ENCODE data around the gene SFI1. TPM values are rescaled to one million over a fixed set of nuclear protein-coding genes. Genes with fewer than 3 reads are reported as not detected.
"Not testable (repeated sequence)": the region's sequence is repeated elsewhere in the genome, so short reads cannot be mapped to it uniquely, and the experiment has no call there.

The SFI1 gene
- polyA plus RNA-seq, 1 donor (not counting 4 experiments of a cell fraction or from before 2014, with no cell fraction given), result 10.7 TPM

- Histone ChIP-seq H3K36me3 (ENCODE audit: control insufficient read depth in 2 of 2, extremely low read depth in 1 of 2, insufficient read depth in 2 of 2, low read length in 2 of 2) (peaks cover 2 to 8% of the 10 kb centered on the region in 2 experiments), H3K4me2 (ENCODE audit: control insufficient read depth, extremely low read depth, insufficient read depth, low read depth, low read length) (no peak overlapping the region)
These were observed 12.9 kb downstream of the SFI1 start for GRCh38 chr22:31509061-31509762.

GRCh38 chr22:31520051-31520450 lies 23.7 kb downstream of the SFI1 start:
- Histone ChIP-seq H3K9me1 (ENCODE audit: control insufficient read depth, extremely low read depth, insufficient read depth, low read length) (no peaks in the 10 kb centered on the region), H3K79me2 (ENCODE audit: control insufficient read depth, insufficient read depth, low read length) (no peaks in the 10 kb centered on the region), H3K4me1 (ENCODE audit: control insufficient read depth, extremely low read depth, insufficient read depth, low read length) (no peaks in the 10 kb centered on the region), H2AFZ (ENCODE audit: control insufficient read depth, low read length) (no peak overlapping the region), H4K20me1 (ENCODE audit: control insufficient read depth, extremely low read depth, insufficient read depth, low read length) (no peaks in the 10 kb centered on the region), H3K9me3 (ENCODE audit: control insufficient read depth, low read depth, low read length) (no peaks in the 10 kb centered on the region), H3K9ac (ENCODE audit: control insufficient read depth, extremely low read depth, insufficient read depth, low read length) (no peak overlapping the region), H3K27me3 (ENCODE audit: control insufficient read depth, extremely low read depth, insufficient read depth, low read length) (no peaks in the 10 kb centered on the region), H3K4me3 (ENCODE audit: control insufficient read depth in 2 of 3, extremely low read depth in 1 of 3, insufficient read depth in 2 of 3, low read depth in 1 of 3, low read length in 3 of 3) (no peak overlapping the region), H3K36me3 (ENCODE audit: control insufficient read depth in 2 of 2, extremely low read depth in 1 of 2, insufficient read depth in 2 of 2, low read length in 2 of 2) (no peaks in the 10 kb centered on the region), H3K27ac (ENCODE audit: control insufficient read depth, insufficient read depth, low read length) (no peak overlapping the region), H3K4me2 (ENCODE audit: control insufficient read depth, extremely low read depth, insufficient read depth, low read depth, low read length) (no peak overlapping the region)
- FAIRE-seq (no peak), DNase-seq (ENCODE audit: low read depth, low spot score) (no peak)
- dilution Hi-C loops (cut with MboI; ENCODE audit: extremely low pct_ligation_motif_present, low sequenced_read_pairs), result no loop called here
- TF ChIP-seq CTCF (optimal IDR thresholded peaks at IDR 0.05 in 1 of 3, IDR thresholded peaks at IDR 0.05 in 1 of 3, conservative IDR thresholded peaks at IDR 0.05 in 1 of 3; ENCODE audit: extremely low read depth in 1 of 3, insufficient read depth in 2 of 3, low read length in 3 of 3) (no peak), EZH2 (IDR thresholded peaks at IDR 0.05; ENCODE audit: low read length) (no peak)

More at GRCh38 chr22:31509061-31509762, 12.9 kb downstream of the SFI1 start:
- Histone ChIP-seq H2AFZ (ENCODE audit: control insufficient read depth, low read length) (no peak overlapping the region), H3K27me3 (ENCODE audit: control insufficient read depth, extremely low read depth, insufficient read depth, low read length) (no peaks in the 10 kb centered on the region), H3K9me3 (ENCODE audit: control insufficient read depth, low read depth, low read length) (no peaks in the 10 kb centered on the region), H3K4me1 (ENCODE audit: control insufficient read depth, extremely low read depth, insufficient read depth, low read length) (no peaks in the 10 kb centered on the region), H3K9ac (ENCODE audit: control insufficient read depth, extremely low read depth, insufficient read depth, low read length) (no peak overlapping the region), H3K9me1 (ENCODE audit: control insufficient read depth, extremely low read depth, insufficient read depth, low read length) (peaks cover 2% of the 10 kb centered on the region), H3K4me3 (ENCODE audit: control insufficient read depth in 2 of 3, extremely low read depth in 1 of 3, insufficient read depth in 2 of 3, low read depth in 1 of 3, low read length in 3 of 3) (no peak overlapping the region), H3K27ac (ENCODE audit: control insufficient read depth, insufficient read depth, low read length) (no peak overlapping the region), H4K20me1 (ENCODE audit: control insufficient read depth, extremely low read depth, insufficient read depth, low read length) (no peaks in the 10 kb centered on the region), H3K79me2 (ENCODE audit: control insufficient read depth, insufficient read depth, low read length) (no peaks in the 10 kb centered on the region)
- no peak for DNase-seq (ENCODE audit: low read depth, low spot score)
- TF ChIP-seq CTCF (optimal IDR thresholded peaks at IDR 0.05 in 1 of 3, IDR thresholded peaks at IDR 0.05 in 1 of 3, conservative IDR thresholded peaks at IDR 0.05 in 1 of 3; ENCODE audit: extremely low read depth in 1 of 3, insufficient read depth in 2 of 3, low read length in 3 of 3) (no peak), EZH2 (IDR thresholded peaks at IDR 0.05; ENCODE audit: low read length) (no peak)
- dilution Hi-C loops (cut with MboI; ENCODE audit: extremely low pct_ligation_motif_present, low sequenced_read_pairs), result no loop called here
- no peak for FAIRE-seq

- dilution Hi-C loops (cut with MboI; ENCODE audit: extremely low pct_ligation_motif_present, low sequenced_read_pairs), result not testable (repeated sequence)
These were observed 27.8 kb downstream of the SFI1 start for GRCh38 chr22:31524132-31524531.

More at GRCh38 chr22:31524132-31524531, 27.8 kb downstream of the SFI1 start:
- not testable (repeated sequence) for H4K20me1 ChIP-seq (ENCODE audit: control insufficient read depth, extremely low read depth, insufficient read depth, low read length); H3K79me2 ChIP-seq (ENCODE audit: control insufficient read depth, insufficient read depth, low read length); H3K4me1 ChIP-seq (ENCODE audit: control insufficient read depth, extremely low read depth, insufficient read depth, low read length); H3K27me3 ChIP-seq (ENCODE audit: control insufficient read depth, extremely low read depth, insufficient read depth, low read length); H3K9me1 ChIP-seq (ENCODE audit: control insufficient read depth, extremely low read depth, insufficient read depth, low read length); H3K4me3 ChIP-seq (ENCODE audit: control insufficient read depth in 2 of 3, extremely low read depth in 1 of 3, insufficient read depth in 2 of 3, low read depth in 1 of 3, low read length in 3 of 3); H3K9me3 ChIP-seq (ENCODE audit: control insufficient read depth, low read depth, low read length); H3K27ac ChIP-seq (ENCODE audit: control insufficient read depth, insufficient read depth, low read length); DNase-seq (ENCODE audit: low read depth, low spot score); H3K4me2 ChIP-seq (ENCODE audit: control insufficient read depth, extremely low read depth, insufficient read depth, low read depth, low read length); H3K9ac ChIP-seq (ENCODE audit: control insufficient read depth, extremely low read depth, insufficient read depth, low read length); FAIRE-seq; H2AFZ ChIP-seq (ENCODE audit: control insufficient read depth, low read length); H3K36me3 ChIP-seq (ENCODE audit: control insufficient read depth in 2 of 2, extremely low read depth in 1 of 2, insufficient read depth in 2 of 2, low read length in 2 of 2)
